GM21723 (cell line): ENCODE results near the gene GALNT18.
"Not testable (repeated sequence)": the region's sequence is repeated elsewhere in the genome, so short reads cannot be mapped to it uniquely, and the experiment has no call there.

Experiments used
- ATAC-seq: cut with Tn5 transposase; IDR thresholded peaks from one replicate; pipeline ENCODE4 v1.9.1; 2021; ENCODE audit warnings: mild to moderate bottlenecking, moderate library complexity; ENCODE audit not compliant: unreplicated experiment

GALNT18 gene

GRCh38 chr11:11366793-11367192, 255.0 kb downstream of the GALNT18 start:
- ATAC-seq, result no peak

DNA sequence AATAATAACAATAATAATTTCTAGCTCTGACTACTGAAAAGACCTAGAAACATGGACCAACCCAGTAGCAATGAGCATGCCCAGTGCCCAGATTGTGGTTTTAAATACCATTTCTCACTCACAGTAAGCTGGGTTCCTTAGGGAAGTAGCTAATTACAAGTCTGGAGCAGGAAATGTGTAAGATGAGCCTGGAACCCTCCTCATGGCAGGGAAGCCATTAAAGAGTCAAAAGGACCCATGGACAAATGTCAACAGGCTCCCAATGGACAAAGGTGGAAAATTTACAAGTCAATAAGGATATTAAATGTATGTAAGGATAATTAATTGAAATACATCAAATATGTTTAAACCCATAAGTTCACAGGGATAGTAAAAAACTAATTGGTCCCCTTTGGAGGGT, 258.1 kb downstream of the GALNT18 start:
- ATAC-seq, result no peak

DNA sequence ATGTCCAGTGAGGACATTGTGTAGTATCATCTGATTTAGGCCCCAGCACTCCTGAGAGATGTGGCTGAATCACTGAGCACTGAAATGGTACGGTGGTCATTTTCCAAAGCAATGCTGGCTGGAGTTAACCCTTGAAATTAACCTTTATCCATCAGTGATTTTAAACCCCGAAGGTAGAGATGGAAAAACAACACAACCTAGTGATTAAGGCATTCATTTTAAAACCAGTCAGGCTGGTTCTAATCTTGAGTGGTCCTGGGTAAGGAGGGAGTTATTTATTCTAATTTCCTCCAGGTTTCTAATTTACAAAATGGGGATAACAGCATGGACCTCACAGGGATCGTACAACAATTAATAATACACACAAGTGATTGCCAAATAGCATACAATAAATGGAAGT, 262.2 kb downstream of the GALNT18 start:
- ATAC-seq, result no peak

DNA sequence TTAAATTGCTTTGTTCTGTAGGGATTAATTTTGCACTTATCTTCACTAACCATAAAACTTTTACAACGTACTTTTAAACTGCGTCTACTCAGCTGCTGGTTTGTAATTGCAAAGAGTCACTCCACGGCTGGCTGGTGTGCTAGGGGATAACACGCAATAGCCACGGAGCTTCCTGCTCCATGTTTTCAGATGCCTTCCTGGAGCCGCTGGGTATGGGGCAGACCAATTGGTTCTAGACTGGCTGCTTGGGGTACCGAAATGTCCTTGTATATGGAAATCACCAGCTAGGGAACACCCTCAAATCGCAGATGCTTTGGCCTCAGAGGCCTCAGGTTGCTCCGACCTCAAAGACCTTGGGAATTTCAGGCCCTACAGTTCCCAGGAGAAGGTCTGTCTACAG, 265.0 kb downstream of the GALNT18 start:
- ATAC-seq, result no peak

- ATAC-seq, result not testable (repeated sequence)
These were observed 268.9 kb downstream of the GALNT18 start, which contains the start of gene CSNK2A3 for GRCh38 chr11:11352878-11353277. TSS of gene CSNK2A3 (minus strand) at chr11:11353250. CDS start at chr11:11353119, 131 bp downstream.

GRCh38 chr11:11351851-11352250, 270.0 kb downstream of the GALNT18 start:
- not testable (repeated sequence) for ATAC-seq

GRCh38 chr11:11351042-11351586, 270.7 kb downstream of the GALNT18 start:
- ATAC-seq, result no peak

- no peak for ATAC-seq
These were observed 271.9 kb downstream of the GALNT18 start for GRCh38 chr11:11349870-11350337.

GRCh38 chr11:11349106-11349825, 272.5 kb downstream of the GALNT18 start:
- no peak for ATAC-seq

DNA sequence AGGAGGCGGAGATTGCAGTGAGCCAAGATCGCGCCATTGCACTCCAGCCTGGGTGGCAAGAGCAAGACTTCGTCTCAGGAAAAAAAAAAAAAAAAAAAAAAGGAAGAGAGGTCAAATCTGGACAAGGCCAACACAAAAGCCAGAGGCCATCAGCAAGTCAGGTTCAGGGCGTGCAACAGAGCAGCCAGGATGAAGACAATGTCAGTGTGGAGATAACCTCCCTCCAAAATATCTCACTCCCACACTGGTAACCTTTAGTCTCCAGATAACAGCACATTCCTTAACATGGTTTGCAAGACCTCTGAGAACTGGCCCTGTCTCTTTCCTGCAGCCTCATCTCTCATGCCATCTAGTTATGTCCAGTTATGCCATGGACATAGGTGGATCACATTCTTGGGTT, 273.5 kb downstream of the GALNT18 start:
- no peak for ATAC-seq

GRCh38 chr11:11347592-11347991, 274.2 kb downstream of the GALNT18 start:
- no peak for ATAC-seq

DNA sequence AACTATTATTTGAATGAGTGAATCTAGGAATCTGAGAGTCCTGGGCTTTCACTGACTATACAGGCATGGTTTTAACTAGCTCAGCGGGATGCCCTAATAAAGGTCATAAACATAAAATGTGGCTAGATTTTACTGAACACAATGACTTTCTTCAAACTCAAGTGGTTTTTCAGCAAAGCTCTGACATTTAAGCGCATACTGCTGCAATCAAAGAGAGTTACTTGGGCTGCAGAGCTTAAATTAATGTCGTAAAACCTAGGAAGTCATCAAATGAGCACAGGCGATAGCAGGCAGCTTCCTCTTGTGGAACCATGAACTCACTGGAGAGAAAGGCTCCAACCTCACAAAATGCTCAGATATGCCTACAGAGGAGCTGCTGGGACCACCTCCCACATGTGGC, 275.5 kb downstream of the GALNT18 start:
- ATAC-seq, result no peak

DNA sequence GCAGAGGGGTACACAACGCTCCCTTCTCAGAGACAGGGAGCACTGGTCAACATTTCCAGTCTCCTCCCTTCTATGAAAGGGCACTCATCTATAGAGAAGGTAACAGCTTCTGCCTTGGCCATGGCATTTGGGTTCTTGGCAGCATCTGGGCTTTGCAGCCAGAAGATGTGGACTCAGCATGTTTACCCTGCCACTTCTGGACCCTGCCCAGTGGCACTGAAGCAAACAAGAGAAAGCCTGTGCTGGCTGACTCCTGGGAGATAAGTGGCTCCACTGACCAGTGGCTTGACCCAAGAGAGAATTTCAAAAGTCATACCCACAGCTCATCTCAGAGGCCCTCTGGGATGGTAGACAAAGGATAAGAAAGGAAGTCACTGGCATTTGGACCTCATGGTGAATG, 276.7 kb downstream of the GALNT18 start:
- no peak for ATAC-seq

- ATAC-seq, result no peak
These were observed 277.8 kb downstream of the GALNT18 start for GRCh38 chr11:11344045-11344444.

DNA sequence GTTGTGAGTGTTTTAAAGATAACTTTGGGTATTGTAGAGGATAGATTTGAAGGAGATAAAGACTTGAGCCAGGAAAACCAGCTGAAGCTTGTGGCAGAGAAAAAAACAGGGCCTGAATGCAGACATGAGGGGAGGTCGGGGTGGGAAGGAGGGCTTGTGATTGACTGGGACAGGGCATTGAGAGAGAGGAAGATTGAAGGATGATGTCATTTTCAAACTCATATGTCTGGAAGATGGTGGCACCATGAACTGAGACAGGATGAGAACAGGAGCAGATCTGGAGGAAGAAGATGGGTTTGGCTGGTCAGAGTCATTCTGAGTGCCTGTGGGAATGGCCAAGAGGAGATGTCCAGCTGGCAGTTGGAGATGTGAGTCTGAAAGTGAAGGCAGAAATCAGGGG, 283.5 kb downstream of the GALNT18 start:
- no peak for ATAC-seq

GRCh38 chr11:11336664-11337063, 285.1 kb downstream of the GALNT18 start:
- ATAC-seq, result no peak

GRCh38 chr11:11335043-11335442, 286.8 kb downstream of the GALNT18 start:
- ATAC-seq, result no peak

DNA sequence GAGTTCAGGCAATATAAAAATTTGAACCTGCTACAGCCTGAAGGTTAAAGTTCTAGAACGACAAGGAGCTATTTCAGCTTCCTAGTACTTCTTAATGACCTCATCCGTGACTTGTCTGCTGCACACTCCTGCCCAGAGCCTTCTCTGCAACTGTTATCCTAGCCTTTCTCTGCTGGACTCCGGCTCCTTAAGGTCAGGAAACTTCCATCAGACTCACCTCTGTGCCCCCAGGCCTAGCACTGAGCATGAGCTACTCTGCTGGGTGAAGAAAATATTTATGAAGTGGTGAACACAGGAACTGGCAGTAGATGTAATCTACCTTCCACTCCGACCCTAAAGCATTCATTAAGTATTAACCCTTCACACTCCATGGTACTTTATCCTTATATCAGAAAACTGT, 287.2 kb downstream of the GALNT18 start:
- no peak for ATAC-seq

- no peak for ATAC-seq
These were observed 289.6 kb downstream of the GALNT18 start for GRCh38 chr11:11332141-11332710.

GRCh38 chr11:11329062-11329806, 292.6 kb downstream of the GALNT18 start:
- ATAC-seq, result no peak

- no peak for ATAC-seq
These were observed 297.7 kb downstream of the GALNT18 start for GRCh38 chr11:11324090-11324489.

GRCh38 chr11:11322101-11322500, 299.7 kb downstream of the GALNT18 start:
- no peak for ATAC-seq
